ENCODE results near the gene HSD17B8.

HSD17B8 gene

DNA sequence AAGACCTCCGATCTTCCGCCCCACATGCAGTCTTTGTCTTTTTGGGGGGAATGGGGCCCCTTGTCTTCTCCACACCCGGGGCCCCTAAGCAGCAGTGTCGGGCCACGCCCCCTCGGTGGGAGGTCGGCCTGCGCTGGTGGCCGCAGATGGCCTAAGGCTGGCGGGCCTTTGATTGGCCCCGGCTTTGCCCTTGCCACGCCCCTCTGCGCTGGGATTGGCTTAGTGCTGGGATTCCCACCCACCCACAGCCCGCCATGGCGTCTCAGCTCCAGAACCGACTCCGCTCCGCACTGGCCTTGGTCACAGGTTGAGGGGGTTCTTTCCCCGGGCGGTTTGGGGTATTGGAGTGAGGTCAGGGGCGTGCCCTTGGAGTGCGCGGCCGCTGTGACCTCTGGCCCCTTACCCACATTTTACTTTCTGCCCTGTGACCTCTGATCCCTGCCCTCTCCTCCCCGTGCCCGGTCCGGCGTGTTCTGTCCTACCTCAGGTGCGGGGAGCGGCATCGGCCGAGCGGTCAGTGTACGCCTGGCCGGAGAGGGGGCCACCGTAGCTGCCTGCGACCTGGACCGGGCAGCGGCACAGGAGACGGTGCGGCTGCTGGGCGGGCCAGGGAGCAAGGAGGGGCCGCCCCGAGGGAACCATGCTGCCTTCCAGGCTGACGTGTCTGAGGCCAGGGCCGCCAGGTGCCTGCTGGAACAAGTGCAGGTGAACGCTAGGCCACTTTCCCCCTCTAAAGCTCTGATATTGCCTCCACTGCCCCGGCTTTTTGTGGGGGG lies at the start of gene HSD17B8:
Gene HSD17B8, plus strand, starts transcription at position 241 of the 776 bp plus-strand sequence. Its CDS starts 14 bp downstream, at position 255.
- DNase-seq: peak; percentile 90

DNA sequence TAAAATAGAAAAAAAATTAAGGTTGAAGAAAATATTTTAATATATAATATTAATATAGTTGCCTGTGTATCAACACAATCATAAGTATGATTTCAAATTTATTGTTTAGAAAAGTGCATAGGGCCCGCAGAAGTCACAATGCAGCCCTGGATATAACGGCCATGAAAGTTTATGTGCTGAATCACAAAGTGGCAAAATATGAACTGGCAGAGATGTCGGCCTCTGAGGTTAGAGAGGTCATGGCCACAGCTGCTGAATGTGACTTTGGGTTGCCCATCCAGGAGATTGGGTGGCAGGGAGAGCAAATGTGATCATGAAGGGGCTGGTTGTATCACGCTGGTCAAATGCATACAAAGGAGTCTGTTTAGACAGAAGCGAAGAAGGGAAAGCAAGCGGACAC lies 47.9 kb upstream of the HSD17B8 start:
- no peak for DNase-seq

DNA sequence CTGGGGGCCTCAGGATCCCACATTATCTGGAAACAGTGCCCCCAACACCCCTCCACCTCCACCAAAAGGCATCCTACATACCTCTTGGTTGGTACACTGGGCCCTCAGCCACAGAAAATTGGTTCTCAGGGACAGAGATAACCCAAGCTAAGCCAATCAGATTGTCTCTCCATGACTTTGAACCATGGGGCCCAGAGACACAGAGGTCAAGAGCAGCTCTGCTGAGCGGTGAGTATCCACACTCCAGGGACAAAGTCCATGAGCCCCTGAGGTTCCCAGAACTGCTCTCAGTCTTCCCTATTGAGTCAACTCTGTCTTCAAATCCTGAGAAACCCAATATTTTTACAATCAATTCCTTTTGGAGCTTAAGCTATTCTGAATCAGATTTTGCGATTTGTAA lies 47.5 kb upstream of the HSD17B8 start:
- DNase-seq: no peak

DNA sequence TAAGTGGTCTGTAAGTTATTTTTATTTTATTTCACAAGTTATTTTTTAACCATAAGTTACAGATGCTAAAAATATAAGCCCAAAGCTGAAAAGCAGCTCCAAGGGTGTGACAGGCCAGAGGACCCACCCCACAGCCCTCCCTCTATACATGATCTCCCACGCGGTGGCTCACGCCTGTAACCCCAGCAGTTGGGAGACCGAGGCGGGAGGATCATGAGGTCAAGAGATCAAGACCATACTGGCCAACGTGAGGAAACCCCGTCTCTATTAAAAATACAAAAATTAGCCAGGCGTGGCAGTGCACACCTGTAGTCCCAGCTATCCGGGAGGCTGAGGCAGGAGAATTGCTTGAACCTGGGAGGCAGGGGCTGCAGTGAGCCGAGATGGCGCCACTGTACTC lies 44.4 kb upstream of the HSD17B8 start:
- no peak for DNase-seq

DNA sequence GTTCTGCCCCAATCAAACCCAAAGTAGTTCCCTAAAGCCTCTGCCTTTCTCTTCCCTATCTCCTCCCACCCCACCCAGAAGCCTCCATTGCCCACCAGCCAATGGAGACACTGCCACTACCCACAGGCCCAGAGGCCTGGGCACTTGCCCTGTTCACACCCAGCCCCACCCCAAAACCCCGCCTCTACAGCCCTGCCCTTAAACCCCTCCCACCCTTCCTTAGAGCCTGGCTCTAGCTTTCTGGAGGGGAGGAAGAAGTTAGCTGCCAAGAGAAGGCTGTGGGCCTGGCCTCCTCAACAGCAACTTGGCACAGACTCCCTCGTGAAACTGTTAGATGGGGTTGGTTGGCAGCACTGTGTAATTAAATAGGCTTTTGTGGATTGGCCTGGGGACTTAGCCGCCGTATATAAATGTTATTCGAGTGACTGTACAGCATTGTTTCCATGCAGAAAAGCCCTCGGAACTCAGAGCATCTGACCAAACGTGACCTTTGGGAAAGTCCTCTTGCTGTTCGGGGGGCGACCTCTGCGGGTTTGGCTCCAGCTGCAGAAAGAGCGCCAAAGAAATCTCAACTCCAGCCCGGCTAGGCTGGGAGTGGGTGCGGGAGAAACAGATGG lies 43.6 kb upstream of the HSD17B8 start:
- no peak for DNase-seq

DNA sequence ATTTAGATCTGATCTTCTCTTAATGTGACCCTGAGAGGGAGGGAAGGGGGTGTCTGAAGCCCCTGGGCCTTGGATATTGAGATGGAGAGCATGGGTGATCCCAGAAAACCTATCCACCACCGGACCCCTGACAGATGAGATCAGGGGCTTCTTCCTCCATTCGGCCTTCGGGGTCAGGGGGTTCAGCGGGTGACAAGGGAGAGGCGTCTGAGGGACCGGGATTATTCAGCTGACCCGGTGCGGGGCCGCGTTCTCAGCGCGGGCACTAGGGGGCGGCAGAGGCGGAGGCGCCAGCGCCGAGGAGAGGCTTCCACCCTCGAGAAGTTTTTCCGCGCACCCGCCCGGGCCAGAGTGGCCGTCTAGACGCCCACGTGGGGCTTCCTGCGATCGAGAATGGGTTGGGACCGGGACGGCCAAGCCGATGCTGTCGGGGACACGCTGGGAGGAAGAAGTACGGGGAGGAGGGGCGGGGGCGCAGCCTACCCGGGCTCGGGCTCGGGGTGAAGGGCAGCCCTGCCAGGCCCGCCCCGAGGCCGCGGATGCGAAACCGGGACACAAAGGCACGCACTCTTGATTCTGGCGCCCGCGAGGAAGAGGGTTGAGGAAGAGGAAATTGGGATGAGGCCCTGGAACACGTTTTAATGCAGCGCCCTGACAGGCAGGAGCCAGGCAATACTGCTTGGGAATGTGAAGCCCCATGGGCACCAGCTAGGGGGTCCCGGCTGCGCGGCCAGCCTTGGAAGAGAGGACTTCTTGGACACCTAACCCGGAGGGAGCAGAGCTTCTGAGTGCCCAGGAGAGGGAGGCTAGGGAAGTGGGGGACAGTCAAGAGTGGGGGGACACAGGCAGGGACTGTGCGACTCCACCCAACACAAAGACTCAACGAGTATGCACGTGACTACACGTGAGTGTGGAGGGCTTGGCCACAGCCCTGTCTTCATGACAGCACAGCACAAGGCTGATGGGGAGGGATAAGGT lies 42.8 kb upstream of the HSD17B8 start:
- DNase-seq: peak; percentile 84

DNA sequence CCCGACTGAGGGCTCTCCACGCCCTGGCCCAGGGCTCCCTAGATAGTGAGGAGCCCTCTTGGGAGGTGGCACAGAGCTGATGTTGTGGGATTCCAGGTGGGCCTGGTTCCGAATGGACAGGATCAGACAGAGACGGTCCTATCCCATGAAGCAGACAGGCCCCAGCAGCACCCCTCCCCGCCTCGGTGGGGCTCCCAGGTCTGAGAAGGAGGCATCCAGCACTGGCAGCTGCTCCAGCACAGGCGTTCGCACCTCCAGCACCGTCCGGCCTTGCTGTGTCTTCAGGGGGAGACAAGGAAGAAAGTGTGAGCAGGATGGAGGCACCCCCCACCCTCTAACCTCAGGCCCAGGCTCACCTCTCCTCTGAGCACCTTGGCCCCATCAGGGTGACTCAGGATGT lies 40.9 kb upstream of the HSD17B8 start:
- DNase-seq: no peak

DNA sequence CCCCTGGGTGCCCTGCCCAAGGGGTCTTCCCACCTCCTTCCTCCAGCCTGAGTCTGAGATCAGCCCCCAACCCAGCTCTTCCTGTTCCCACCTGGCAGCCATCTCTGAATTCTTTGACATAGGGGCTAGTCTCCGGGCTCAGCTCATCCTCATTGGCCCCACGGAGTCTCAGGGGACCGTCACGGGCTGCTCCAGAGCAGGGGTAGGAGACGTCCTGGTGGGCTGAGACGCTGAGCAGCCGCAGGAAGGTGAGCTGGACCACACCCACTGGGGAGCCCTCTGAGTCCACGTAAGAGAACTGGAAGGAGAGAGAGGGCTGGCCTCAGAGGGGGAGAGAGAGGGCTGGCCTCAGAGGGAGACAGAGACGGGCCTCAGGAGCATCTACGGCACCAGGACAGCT lies 40.3 kb upstream of the HSD17B8 start:
- DNase-seq: no peak

DNA sequence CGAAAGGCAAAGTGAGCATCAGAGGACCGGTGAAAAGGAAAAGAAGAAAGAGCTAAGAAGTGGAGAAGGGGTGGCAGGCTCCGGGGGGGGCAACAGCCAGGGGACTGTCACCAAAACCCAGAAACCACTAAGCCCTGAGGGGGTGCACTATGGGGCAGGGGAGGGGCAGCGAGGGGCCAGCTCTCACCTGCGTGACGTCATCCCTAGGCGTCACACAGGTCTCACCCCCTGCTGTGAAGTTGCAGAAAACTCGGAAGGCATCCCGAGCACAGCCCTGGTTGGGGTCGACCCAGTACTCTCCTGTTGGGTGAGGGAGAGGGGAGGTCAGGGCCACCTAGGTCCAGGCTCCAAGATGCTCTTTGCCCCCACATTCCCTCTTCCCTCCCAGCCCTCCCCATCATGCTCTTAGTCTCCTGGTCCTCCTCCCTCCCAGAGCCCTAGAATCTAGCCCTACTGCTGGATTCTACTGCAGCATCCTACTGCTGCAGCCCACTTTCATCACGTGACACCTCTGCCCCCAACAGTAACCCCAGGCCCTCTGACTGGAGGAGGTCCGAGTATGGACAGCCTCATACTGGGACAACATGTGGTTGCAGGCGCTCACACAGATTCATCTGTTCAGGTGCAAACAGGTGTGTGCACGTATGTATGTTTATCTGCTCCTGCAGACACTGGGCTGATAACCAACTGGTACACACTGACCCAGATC lies 39.6 kb upstream of the HSD17B8 start:
- no peak for DNase-seq

DNA sequence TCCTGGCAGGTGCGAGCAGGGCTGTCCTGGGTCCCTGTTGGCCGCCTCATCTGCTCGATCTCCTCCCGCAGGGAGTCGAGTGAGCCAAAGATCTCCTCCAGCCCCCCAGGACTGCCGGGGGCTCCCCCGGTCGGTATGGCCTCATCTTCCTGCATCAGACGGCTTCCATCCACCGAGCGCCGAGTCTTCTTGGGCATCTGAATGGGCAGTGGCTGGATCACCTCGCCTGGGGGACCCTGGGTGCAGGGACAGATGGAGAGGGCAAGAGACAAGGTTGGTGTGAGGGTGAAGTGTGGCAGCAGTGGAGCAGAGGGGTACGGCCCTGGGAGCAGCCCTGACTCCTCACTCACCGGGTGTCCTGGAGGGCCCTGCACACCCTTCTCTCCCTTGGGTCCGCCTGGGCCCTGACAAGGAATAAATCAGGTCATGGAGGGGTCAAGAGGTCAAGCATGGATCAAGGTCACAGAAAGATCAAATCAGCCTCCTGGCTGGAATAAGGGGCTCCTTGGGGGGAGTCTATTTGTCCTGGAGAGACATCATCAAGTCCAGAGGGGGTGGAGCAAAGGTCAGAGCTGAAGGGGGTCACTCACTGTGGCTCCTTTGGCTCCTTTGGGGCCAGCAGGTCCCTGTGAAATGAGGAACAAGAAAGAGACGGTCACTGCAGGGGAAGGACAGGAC lies 38.7 kb upstream of the HSD17B8 start:
- DNase-seq: no peak

DNA sequence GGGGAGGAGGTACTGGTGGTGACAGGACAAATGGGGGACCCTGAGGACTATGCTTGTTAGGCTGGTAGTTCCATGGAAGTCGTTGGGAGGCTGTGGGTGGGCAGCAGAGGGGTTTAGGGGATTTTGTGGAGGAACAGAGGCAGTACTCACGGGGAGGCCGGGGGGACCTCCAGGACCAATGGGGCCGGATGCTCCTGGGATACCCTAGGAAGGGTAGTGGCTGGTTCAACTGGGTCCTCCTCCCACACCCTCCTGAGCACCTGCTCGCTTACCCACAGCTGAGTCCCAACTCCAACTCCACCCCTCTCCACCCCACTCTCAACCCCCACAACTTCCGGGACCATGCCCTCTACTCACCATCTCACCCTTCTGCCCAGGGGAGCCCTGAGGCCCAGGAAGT lies 38.1 kb upstream of the HSD17B8 start:
- DNase-seq: no peak

DNA sequence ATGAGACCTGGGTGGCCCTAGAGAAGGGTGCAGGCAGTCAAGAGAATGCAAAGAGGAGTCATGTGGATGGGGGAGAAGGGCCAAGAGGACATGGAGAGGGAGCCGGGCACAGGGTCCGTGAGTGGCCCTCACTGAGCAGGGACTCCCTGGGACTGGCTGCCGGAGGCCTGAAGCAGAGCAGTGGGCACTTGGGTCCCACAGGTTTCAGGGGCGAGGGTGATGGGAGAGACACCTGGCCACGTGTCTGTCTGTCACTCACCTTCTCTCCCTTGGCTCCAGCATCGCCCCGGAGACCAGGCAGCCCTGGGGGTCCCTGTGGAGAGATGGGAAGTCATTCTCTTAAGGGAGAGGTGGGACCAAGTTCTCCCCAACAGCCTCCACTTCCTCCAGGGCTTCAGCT lies 37.6 kb upstream of the HSD17B8 start:
- no peak for DNase-seq

DNA sequence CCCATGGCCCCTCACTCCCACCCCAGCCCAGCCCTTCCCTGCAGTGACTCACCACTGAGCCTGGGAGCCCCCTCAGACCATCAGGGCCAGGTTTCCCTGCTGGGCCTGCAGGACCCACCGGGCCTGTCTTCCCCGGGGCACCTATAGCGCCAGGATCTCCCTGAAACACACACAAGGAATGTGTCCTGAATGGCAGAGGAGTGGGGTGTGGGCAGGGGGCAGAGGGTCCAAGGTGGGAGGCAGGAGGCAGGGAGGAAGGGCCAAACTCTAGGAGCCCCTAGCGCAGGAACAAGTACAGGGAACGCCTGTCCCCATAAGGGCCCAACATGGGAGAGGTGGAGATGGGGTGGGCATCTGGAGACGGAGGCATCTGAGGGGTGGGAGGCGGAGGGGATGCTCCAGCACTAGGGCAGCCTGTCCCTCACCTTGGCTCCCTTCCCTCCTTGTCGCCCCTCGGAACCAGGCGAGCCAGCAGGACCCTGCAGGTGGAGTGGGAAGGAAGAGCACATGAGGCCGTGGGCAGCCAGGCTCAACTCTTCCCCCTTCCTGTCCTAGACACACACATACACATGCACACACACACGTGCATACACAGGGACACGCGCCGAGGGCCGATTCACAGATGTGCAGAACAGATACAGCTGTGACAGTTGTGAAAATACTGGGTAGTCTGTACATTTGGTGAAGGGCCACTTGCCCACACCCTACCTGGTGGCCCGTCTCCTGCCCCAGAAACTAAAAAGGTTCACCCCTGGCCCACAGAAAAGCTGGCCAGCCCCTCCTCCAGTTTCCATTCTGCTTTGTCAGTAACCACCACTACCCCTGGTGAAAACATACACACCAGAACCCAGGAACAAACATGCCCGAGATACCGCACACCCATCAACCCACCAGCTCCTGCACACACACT lies 36.8 kb upstream of the HSD17B8 start:
- DNase-seq: no peak

DNA sequence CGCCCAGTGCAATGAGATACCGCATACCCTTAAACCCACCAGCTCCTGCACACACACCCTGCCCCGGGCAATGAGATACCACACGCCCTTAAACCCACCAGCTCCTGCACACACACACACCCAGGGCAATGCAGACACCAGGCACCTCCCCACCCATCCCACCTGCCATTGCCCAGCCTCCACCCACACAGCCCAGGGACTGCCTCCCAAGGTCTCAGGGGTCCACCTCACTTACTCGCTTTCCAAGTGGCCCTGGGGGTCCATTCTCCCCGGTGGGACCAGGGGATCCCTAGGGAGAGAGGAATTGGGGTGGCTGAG lies 36.2 kb upstream of the HSD17B8 start:
- DNase-seq: no peak

DNA sequence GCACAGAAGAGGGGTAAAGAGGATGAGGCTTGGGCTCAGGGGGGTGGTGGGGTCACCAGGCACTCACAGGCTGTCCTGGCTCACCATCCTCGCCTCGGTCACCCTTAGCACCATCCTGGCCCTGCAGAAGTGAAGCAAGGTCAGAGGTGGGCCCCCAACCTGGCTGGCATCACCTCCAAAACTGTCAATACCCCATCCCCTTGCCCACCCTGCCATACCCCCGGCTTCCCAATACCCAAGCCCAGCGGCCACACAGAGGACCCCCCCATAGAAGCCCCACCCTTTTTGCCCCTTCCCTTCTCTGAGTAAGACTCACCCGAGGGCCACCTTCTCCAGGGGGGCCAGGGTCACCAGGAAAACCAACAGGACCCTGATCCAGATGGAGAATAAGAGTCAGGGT lies 35.8 kb upstream of the HSD17B8 start:
- no peak for DNase-seq

DNA sequence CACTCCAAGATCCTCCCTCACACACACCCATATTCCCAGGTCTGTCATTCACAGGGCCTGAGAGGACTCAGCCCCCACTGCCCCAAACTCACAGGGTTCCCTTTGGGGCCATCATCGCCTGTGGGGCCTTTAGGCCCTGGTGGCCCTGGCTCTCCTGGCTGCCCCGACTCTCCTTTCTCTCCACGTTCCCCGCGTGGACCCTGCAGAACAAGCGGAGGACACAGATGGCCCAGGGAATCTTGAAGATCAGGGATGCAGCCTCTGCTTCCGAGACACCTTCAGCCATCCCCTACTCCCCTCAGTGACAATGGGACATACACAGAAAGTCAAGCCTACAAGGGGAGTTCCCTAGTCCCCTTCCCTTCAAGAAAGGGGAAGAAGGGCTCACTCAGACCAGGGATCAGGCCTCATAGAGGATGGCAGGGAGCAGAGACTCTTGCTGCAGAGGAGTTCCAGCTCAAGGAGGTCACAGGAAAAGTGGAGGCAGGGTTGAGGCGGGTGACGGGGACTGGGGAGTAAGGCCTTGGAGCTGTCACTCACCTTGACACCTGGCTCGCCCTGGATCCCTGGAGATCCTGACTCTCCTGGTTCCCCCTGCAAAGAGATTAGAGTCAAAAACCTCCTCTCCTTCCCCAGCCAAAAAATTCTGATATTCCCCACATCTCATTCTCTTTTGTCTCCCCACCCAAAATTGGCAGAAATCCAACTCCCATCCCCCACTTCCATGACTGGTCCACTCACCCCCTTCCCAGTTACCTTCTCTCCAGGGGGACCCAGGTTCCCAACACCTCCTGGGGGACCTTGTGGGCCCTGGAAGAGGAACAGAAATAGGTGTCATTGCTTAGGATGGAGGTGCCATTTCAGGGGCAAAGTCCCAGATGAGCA lies 34.9 kb upstream of the HSD17B8 start:
- no peak for DNase-seq

DNA sequence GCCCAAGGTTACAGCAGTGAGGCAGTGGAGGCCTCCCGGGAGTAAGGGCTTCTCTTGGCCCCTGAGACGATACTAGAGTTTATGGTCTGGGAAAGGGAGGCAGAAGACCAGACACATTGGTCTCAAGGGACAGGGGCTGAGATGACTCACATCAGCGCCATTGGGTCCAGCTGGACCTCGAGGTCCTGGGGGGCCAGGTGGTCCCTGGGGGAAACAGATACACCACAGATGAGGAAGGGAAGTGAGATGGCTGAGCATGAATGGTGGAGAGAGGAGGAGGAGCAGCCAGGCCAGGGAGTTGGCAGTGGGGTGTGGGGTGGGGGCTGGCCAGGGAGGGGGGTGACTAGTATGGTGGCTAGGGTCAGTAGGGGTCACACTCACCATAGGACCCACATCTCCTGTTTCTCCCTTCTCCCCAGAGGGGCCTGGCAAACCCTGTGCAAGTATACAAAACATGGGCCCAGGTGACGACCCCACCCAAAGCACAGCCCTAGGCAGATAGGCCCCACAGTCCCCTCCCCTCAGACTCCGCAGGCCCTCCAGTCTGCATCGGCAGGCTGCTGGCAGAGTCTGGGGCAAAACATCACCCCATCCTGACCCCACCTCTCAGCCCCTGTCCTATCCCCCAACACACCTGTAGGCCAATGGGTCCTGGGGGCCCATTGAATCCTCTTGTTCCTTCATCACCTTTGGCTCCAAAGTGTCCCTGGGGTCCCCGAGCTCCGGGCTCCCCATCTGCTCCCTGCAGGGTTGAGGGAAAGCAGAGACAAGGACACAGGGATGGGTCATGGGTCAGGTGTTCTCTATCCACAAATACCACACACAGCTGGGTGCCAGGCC lies 34.1 kb upstream of the HSD17B8 start:
- DNase-seq: no peak

DNA sequence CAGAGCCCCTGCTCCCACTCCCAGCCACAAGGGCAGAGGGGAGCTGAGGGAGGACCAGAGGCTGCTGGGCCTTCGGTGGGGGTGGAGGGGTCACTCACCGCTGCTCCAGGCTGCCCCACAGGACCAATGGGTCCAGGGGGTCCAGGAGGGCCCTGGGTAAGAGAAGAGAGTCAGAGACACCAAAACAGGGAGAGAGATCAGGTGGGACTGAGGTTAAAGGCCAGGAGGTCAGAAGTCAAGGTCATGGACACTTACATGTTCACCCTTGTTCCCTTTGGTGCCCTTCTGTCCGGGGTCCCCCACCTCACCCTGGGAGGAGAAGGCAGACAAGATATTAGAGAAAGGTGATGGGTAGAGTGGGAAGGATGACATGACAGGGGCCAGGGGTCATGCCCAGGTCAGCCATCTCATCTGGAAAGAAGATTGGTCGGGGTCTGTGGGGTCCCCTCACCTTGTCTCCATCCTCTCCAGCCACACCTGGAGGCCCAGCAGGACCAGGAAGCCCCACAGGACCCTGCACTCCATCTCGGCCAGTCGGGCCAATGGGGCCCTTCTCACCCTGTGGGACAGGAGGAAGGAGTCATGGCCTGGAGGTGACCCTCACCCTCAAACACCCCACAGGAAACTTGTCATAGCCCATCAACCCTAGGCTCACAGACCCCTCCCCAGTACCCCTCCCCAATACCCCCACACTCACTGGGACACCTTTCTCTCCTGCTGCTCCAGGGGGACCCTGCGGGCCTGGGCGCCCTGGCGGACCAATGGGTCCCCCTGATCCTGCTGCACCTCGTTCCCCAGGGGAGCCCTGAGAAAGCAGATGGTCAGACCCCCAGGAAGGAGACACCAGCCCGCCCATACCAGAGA lies 33.2 kb upstream of the HSD17B8 start:
- DNase-seq: no peak

Measured in activated CD4-positive, alpha-beta T cell treated with anti-CD3 and anti-CD28 coated beads, Interleukin-2, amount 50 U/mL, for 1 hour (primary cell).